Activated CD4-positive, alpha-beta memory T cell treated with anti-CD3 and anti-CD28 coated beads, Interleukin-2, amount 10 ng/mL, durations not matched to agents 7 days and 5 days (primary cell): ENCODE measurements around the gene EWSR1. TPM values are rescaled to one million over a fixed set of nuclear protein-coding genes. Genes with fewer than 3 reads are reported as not detected.
A peak's percentile ranks its signal among the peaks of the same experiment; 100 is the strongest.

ENCODE experiments used
- CTCF ChIA-PET: fragments of 350-600 bp; sonication (Branson Sonifier 250); formaldehyde crosslinking; loops from one replicate; lab custom pipeline; 2021; ENCODE audit warnings: antibody characterized with exemption, inconsistent platforms; lab: Charles Lee
- POLR2A ChIA-PET: fragments of 350-600 bp; sonication (Branson Sonifier 250); formaldehyde crosslinking; loops from one replicate; lab custom pipeline; 2021; ENCODE audit warnings: antibody characterized with exemption; lab: Charles Lee
- DNase-seq: peaks from one replicate; pipeline ENCODE4 v3.0.0-alpha.2; 2020
- H3K27ac Mint-ChIP-seq: one replicate; pipeline ENCODE4 v1.8.0; 2021; ENCODE audit warnings: mild to moderate bottlenecking, mixed read lengths
- H3K27me3 Mint-ChIP-seq: one replicate; pipeline ENCODE4 v1.8.0; 2021; ENCODE audit warnings: mixed read lengths
- H3K36me3 Mint-ChIP-seq: one replicate; pipeline ENCODE4 v1.8.0; 2021; ENCODE audit warnings: low read depth, mixed read lengths
- H3K4me1 Mint-ChIP-seq: one replicate; pipeline ENCODE4 v1.8.0; 2021; ENCODE audit warnings: mixed read lengths
- H3K4me3 Mint-ChIP-seq: one replicate; pipeline ENCODE4 v1.8.0; 2021; ENCODE audit warnings: mild to moderate bottlenecking, mixed read lengths
- H3K9me3 Mint-ChIP-seq: one replicate; pipeline ENCODE4 v1.8.0; 2021; ENCODE audit warnings: mixed read lengths
- total RNA-seq, 2 experiments: library from RNA; stranded (reverse); gene quantifications; one replicate each; pipeline ENCODE4 v1.2.3, GENCODE V29; 2021

The EWSR1 gene
- total RNA-seq, 2 experiments from 2014 or later = 308 to 311 TPM

DNA sequence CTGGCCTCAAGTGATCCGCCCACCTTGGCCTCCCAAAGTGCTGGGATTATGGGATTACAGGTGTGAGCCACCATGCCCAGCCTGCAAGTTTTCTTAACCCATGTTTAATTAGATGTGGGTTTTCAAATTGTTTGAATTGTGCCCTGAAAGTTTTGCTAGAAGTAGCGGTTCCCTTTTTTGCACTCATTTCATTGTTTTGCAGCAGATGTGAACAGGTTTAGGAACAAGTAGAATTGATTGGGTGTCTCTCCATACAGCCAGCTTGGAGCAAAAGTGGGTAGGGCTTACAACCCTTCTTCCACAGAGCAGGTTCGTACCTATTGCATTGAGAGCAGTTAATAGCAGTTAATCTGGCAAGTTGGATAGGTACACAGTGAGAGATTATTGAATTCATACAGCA is 16.1 kb downstream of the EWSR1 start:
- no peak for DNase-seq
- Mint-ChIP-seq H3K27me3 (no peaks in the 10 kb centered on the region), H3K9me3 (no peaks in the 10 kb centered on the region), H3K36me3 (peaks cover 77% of the 10 kb centered on the region), H3K4me3 (no peak overlapping the region), H3K27ac (no peak overlapping the region), H3K4me1 (peaks cover 12% of the 10 kb centered on the region)
- CTCF ChIA-PET = no interaction called here
- POLR2A ChIA-PET = interaction anchor here (1.1 to 1.3 kb wide), 2 partner anchors 10 to 14 kb away, joined by 3 to 4 read pairs; no protein-coding TSS in a partner anchor

- ChIA-PET CTCF (interaction anchor here (1.7 kb wide), 1 partner anchor 25 kb away, joined by 5 read pairs; no protein-coding TSS in a partner anchor), POLR2A (interaction anchor here (2.4 to 3.9 kb wide), 2 partner anchors 15 to 18 kb away, joined by 6 to 28 read pairs; partner anchors contain the start of gene EWSR1)
- Mint-ChIP-seq H3K4me3 (no peak overlapping the region), H3K27ac (no peak overlapping the region), H3K9me3 (no peaks in the 10 kb centered on the region), H3K27me3 (no peaks in the 10 kb centered on the region), H3K36me3 (peaks cover 83% of the 10 kb centered on the region), H3K4me1 (peaks cover 12% of the 10 kb centered on the region)
- no peak for DNase-seq
These were observed 20.8 kb downstream of the EWSR1 start for GRCh38 chr22:29288837-29289236.

DNA sequence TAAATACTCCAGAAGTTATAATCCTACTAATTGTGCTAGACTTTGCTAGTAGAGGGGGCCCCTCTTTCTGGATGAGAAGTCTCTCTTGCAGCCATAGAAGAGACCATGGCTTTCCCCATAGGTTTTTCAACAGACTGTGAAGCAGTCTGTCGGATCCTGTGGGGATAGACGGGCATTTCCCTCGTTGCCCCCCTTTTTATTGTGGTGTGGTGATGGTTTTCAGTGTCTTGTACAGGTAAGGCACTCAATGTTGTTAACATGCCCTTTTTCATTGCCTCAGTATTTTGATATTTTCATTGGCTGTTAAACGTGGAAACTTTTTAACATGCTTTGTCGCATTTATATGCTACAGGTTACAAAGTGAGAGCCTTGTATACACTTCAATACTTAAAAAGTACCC is 22.0 kb downstream of the EWSR1 start:
- POLR2A ChIA-PET = interaction anchor here (1.0 to 1.2 kb wide), 3 partner anchors 11 to 17 kb away, joined by 3 read pairs; no protein-coding TSS in a partner anchor
- no peak for DNase-seq
- H3K27me3 Mint-ChIP-seq = no peaks in the 10 kb centered on the region

DNA sequence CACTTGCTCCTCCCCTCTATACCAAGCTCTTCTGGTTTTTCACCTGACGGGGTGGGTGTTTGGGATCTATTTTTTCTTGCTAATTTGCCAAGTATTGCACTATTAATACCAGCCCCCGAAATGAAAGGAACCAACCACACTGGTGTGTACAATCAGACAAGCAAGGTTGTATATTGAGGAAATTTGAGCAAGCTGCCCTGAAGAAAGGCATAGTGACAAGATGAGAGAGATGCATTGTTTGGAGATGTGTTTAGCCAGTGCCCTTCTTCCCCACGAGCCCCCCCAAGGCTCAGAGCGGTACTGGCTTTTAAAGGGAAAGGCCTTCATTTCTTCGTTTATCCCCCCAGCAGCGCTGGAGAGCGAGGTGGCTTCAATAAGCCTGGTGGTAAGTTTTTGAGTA is 23.1 kb downstream of the EWSR1 start:
- Mint-ChIP-seq H3K27ac (no peak overlapping the region), H3K4me3 (no peak overlapping the region), H3K27me3 (no peaks in the 10 kb centered on the region), H3K4me1 (peaks cover 9% of the 10 kb centered on the region), H3K36me3 (peaks cover 85% of the 10 kb centered on the region), H3K9me3 (no peaks in the 10 kb centered on the region)
- CTCF ChIA-PET = no interaction called here
- no peak for DNase-seq
- POLR2A ChIA-PET = interaction anchor here (1.0 to 1.2 kb wide), 3 partner anchors 10 to 18 kb away, joined by 3 read pairs; no protein-coding TSS in a partner anchor

More for the DNA sequence above, 22.0 kb downstream of the EWSR1 start:
- Mint-ChIP-seq H3K27ac (no peak overlapping the region), H3K9me3 (no peaks in the 10 kb centered on the region), H3K36me3 (peaks cover 86% of the 10 kb centered on the region), H3K4me3 (no peak overlapping the region), H3K4me1 (peaks cover 9% of the 10 kb centered on the region)
- CTCF ChIA-PET = no interaction called here

DNA sequence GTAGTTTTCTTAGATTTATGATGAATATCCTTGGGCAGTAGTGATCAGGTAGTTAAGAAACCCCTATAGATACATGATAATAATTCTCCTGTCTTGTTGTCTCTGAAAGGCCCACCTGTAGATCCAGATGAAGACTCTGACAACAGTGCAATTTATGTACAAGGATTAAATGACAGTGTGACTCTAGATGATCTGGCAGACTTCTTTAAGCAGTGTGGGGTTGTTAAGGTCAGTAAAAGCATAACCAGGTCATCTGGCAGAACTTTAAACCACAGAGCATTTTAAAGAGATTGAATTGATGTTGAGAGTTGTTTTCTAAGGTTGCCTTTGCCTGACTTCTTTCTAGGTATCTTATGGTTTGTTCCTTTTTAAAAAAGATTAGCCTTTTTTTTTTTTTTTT is 24.3 kb downstream of the EWSR1 start:
- Mint-ChIP-seq H3K9me3 (no peaks in the 10 kb centered on the region), H3K27ac (no peak overlapping the region), H3K27me3 (no peaks in the 10 kb centered on the region), H3K4me1 (peaks cover 7% of the 10 kb centered on the region), H3K4me3 (no peak overlapping the region), H3K36me3 (peaks cover 82% of the 10 kb centered on the region)
- ChIA-PET POLR2A (interaction anchor here (1.2 kb wide), 1 partner anchor 11 kb away, joined by 3 read pairs; no protein-coding TSS in a partner anchor), CTCF (no interaction called here)
- no peak for DNase-seq

DNA sequence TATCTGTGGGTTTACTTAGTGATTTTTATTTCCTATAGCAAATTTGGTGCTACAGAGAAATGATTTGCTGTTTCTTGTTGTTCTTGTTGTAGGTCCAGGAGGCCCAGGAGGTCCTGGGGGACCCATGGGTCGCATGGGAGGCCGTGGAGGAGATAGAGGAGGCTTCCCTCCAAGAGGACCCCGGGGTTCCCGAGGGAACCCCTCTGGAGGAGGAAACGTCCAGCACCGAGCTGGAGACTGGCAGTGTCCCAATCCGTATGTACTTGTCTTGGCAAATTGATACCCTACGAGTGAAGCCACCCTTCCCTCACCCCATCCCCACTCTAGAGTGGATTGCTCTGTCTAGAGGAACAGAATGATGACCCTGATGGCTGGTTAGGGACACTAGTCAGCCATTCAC is 30.6 kb downstream of the EWSR1 start:
- CTCF ChIA-PET = no interaction called here
- no peak for DNase-seq
- Mint-ChIP-seq H3K27me3 (no peaks in the 10 kb centered on the region), H3K27ac (no peak overlapping the region), H3K36me3 (peaks cover 61% of the 10 kb centered on the region), H3K4me3 (no peak overlapping the region), H3K9me3 (no peaks in the 10 kb centered on the region), H3K4me1 (peaks cover 4% of the 10 kb centered on the region)
- POLR2A ChIA-PET = no interaction called here

- DNase-seq = no peak
- ChIA-PET POLR2A (no interaction called here), CTCF (no interaction called here)
- H3K4me3 Mint-ChIP-seq = no peak overlapping the region
- H3K36me3 Mint-ChIP-seq = peaks cover 55% of the 10 kb centered on the region
- peaks cover 4% of the 10 kb centered on the region for H3K4me1 Mint-ChIP-seq
- H3K27me3 Mint-ChIP-seq = no peaks in the 10 kb centered on the region
- no peaks in the 10 kb centered on the region for H3K9me3 Mint-ChIP-seq
- peak overlapping the region; percentile 31 for H3K27ac Mint-ChIP-seq
These were observed 31.2 kb downstream of the EWSR1 start for GRCh38 chr22:29299136-29299900.

- peaks cover 2% of the 10 kb centered on the region for H3K27me3 Mint-ChIP-seq
- H3K4me3 Mint-ChIP-seq = no peak overlapping the region
- H3K9me3 Mint-ChIP-seq = no peaks in the 10 kb centered on the region
- POLR2A ChIA-PET = interaction anchor here (1.1 to 1.6 kb wide), 4 partner anchors 14 to 58 kb away, joined by 3 to 5 read pairs (median 4); no protein-coding TSS in a partner anchor
- peaks cover 48% of the 10 kb centered on the region for H3K36me3 Mint-ChIP-seq
- DNase-seq = no peak
- CTCF ChIA-PET = no interaction called here
- peaks cover 6% of the 10 kb centered on the region for H3K4me1 Mint-ChIP-seq
- no peak overlapping the region for H3K27ac Mint-ChIP-seq
These were observed 32.4 kb downstream of the EWSR1 start for GRCh38 chr22:29300467-29300806.

DNA sequence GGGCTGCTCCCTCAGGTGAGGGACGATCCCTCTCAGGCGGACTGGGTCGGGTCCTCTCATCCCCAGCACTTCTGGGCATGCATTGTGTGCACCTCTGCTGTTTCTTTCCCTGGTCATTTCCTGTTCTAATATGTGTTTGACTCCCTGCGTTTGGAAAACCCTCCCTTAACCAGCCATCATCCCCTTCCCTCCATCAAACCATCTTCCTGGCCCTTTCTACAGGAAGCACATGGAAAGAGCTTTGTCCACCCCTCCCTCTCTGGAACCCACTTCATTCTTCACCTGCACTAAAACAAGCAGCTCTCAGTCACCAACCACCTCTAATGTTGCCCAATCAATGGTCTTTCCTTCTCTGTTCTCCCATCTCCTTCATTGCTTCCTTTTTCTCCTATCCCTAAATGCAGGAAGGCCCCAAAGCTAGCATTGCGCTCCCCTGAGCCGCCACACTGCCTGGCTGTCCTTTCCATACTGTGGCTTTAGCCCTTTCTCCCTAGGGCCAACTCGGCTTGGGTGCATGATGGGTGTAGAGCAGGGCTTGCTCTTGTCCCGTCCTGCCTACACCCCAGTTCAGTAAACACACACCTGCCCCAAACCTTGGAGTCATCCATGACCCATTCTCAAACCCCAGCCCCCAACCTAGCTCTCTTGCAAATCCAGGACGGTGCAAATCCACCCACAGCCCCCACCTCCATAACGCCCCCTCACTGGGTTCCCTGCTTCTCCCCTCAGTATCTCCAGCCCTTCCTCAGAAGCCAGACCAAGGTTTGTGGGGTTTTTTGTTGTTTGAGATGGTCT is 32.9 kb downstream of the EWSR1 start:
- Mint-ChIP-seq H3K27ac (peak overlapping the region; percentile 61), H3K9me3 (no peaks in the 10 kb centered on the region)

DNA sequence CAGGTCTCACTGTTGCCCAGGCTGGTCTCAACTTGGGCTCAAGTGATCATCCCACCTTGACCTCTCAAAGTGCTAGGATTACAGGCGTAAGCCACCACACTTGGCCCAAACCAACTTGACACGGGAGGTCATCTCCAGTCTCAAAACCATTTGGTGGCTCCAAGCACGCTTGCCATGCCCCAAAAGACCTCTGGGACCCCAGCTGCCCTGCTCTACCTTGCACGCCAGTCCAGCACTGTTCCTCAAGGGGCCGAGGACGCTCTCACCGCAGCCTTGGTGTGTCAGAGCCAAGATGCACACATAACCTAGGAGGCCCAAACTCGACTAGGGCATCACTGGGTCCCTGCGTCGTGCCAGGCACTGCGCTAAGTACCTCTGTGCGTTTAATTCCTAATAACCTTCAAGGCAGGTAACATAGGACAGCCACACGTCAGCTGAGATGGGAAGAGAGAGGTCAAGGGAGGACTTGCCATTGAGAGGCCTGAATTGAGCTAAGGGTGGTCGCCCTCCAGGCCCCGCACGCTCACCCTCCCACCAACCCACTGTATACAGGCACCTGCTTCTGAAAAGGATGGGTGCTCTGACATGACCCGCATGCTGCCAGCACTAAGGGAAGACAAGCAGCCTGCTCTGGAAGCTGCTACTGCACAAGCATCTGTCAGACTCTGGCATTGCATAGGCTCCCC is 33.8 kb downstream of the EWSR1 start:
- peaks cover 37% of the 10 kb centered on the region for H3K36me3 Mint-ChIP-seq
- POLR2A ChIA-PET = interaction anchor here (0.6 to 2.4 kb wide), 11 partner anchors 11 to 57 kb away, joined by 3 to 7 read pairs (median 4); partner anchors contain the start of gene EWSR1
- no peak overlapping the region for H3K4me3 Mint-ChIP-seq
- peaks cover 14% of the 10 kb centered on the region for H3K4me1 Mint-ChIP-seq
- DNase-seq = no peak
- CTCF ChIA-PET = no interaction called here
- peaks cover 4% of the 10 kb centered on the region for H3K27me3 Mint-ChIP-seq
- peak overlapping the region; percentile 44 for H3K27ac Mint-ChIP-seq
- no peaks in the 10 kb centered on the region for H3K9me3 Mint-ChIP-seq

More for the DNA sequence above, 32.9 kb downstream of the EWSR1 start:
- Mint-ChIP-seq H3K4me3 (no peak overlapping the region), H3K36me3 (peaks cover 42% of the 10 kb centered on the region), H3K4me1 (peaks cover 8% of the 10 kb centered on the region), H3K27me3 (peaks cover 4% of the 10 kb centered on the region)
- DNase-seq = no peak
- POLR2A ChIA-PET = interaction anchor here (1.1 to 1.7 kb wide), 9 partner anchors 10 to 58 kb away, joined by 3 to 5 read pairs (median 4); partner anchors contain the start of gene EWSR1
- CTCF ChIA-PET = no interaction called here

GRCh38 chr22:29302402-29302680 is 34.3 kb downstream of the EWSR1 start:
- Mint-ChIP-seq H3K27me3 (peaks cover 4% of the 10 kb centered on the region), H3K36me3 (peaks cover 33% of the 10 kb centered on the region), H3K4me3 (no peak overlapping the region), H3K27ac (no peak overlapping the region), H3K4me1 (peaks cover 15% of the 10 kb centered on the region), H3K9me3 (no peaks in the 10 kb centered on the region)
- ChIA-PET POLR2A (interaction anchor here (0.6 to 2.4 kb wide), 4 partner anchors 11 to 24 kb away, joined by 3 to 7 read pairs (median 4); no protein-coding TSS in a partner anchor), CTCF (interaction anchor here (1.5 kb wide), 1 partner anchor 15 kb away, joined by 3 read pairs; no protein-coding TSS in a partner anchor)
- no peak for DNase-seq

DNA sequence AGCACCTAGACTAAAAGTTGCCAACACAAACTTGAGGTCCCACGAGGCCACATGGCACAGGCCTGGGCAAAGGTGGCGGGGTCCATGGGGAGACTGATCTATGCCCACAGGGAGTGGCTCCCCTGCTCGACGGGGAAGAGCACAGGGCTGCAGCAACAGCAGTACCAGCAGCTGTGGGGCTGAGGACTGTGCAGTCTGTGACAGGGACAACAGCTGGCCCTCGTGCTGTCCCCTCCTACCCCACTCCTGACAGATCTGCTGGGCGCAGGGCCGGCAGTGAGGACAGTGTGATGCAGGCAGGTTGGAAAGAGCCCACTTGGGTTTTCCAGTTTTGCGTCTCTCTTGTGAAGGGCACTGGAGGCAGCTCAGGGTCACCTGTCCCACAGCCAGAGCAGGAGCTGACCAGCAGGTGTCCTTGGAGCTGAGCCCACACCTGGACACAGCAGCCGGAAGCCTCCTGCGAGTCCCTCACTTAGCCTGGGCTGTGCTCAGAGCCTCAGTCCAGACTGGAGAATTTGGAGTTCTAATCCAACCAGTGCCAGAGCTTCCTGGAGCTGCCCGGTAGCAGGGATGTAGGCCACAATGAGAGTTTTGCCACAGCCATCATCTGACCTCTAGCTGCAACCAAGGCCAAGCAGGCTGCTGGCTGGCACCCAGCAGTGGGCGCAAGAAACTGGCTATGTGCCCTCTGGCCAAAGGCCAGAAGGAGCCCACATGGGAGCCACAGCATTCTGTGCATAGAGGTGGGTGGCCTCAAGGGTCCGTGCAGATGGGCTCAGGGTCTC is 34.8 kb downstream of the EWSR1 start:
- Mint-ChIP-seq H3K9me3 (no peaks in the 10 kb centered on the region), H3K36me3 (peaks cover 31% of the 10 kb centered on the region), H3K4me3 (no peak overlapping the region), H3K4me1 (peaks cover 20% of the 10 kb centered on the region), H3K27me3 (peaks cover 4% of the 10 kb centered on the region), H3K27ac (no peak overlapping the region)
- POLR2A ChIA-PET = interaction anchor here (1.0 to 2.4 kb wide), 6 partner anchors 9 to 36 kb away, joined by 3 to 7 read pairs (median 4); no protein-coding TSS in a partner anchor
- CTCF ChIA-PET = interaction anchor here (1.1 to 1.9 kb wide), 4 partner anchors 8 to 14 kb away, joined by 3 to 6 read pairs (median 5); no protein-coding TSS in a partner anchor
- no peak for DNase-seq
